SK-N-SH treated with all-trans-retinoic acid at 6 μM for 48 hours (cell line): ENCODE results near the gene EFEMP1.

Experiments used
- CSRNP3 ChIP-seq: fragments of 250-450 bp; sonication (Bioruptor Pico); IDR thresholded peaks from 2 replicates; pipeline ENCODE4 v1.5.1; 2021; ENCODE audit warnings: mild to moderate bottlenecking, moderate library complexity
- ESRRG ChIP-seq: fragments of 250-450 bp; sonication (Bioruptor Pico); IDR thresholded peaks from 2 replicates; pipeline ENCODE4 v1.6.1; 2021; ENCODE audit warnings: mild to moderate bottlenecking
- GLIS3 ChIP-seq: fragments of 250-450 bp; sonication (Bioruptor Pico); IDR thresholded peaks from 2 replicates; pipeline ENCODE4 v1.5.0; 2020; ENCODE audit warnings: mild to moderate bottlenecking, moderate library complexity
- ISL1 ChIP-seq: fragments of 250-450 bp; sonication (Bioruptor Pico); IDR thresholded peaks from 2 replicates; pipeline ENCODE4 v2.1.2; 2022; ENCODE audit warnings: mild to moderate bottlenecking, moderate library complexity
- OSR1 ChIP-seq: fragments of 250-450 bp; sonication (Bioruptor Pico); IDR thresholded peaks from 2 replicates; pipeline ENCODE4 v1.8.0; 2022; ENCODE audit warnings: moderate library complexity, mild to moderate bottlenecking, inconsistent platforms
- PPARA ChIP-seq: fragments of 250-450 bp; sonication (Bioruptor Pico); IDR thresholded peaks from 2 replicates; pipeline ENCODE4 v1.5.0; 2020; ENCODE audit warnings: mild to moderate bottlenecking, borderline replicate concordance
- RARB ChIP-seq: fragments of 250-450 bp; sonication (Bioruptor Pico); IDR thresholded peaks from 2 replicates; pipeline ENCODE4 v1.8.0; 2021; ENCODE audit warnings: mild to moderate bottlenecking, moderate library complexity
- ZFP3 ChIP-seq: fragments of 250-450 bp; sonication (Bioruptor Pico); IDR thresholded peaks from 2 replicates; pipeline ENCODE4 v1.5.0; 2020; ENCODE audit warnings: mild to moderate bottlenecking, moderate library complexity
- ZFP30 ChIP-seq: fragments of 450-650 bp; formaldehyde crosslinking; IDR thresholded peaks from 2 replicates; pipeline ENCODE4 v1.5.0; 2022; ENCODE audit warnings: mild to moderate bottlenecking, moderate library complexity
- ZNF565 ChIP-seq: fragments of 450-650 bp; formaldehyde crosslinking; conservative IDR thresholded peaks from 2 replicates; pipeline ENCODE4 v1.5.0; 2020; ENCODE audit warnings: low read depth, mild to moderate bottlenecking, moderate library complexity
- ZNF70 ChIP-seq: fragments of 450-650 bp; formaldehyde crosslinking; IDR thresholded peaks from 2 replicates; pipeline ENCODE4 v1.5.0; 2020; ENCODE audit warnings: mild to moderate bottlenecking, moderate library complexity
- ZNF8 ChIP-seq: fragments of 450-650 bp; formaldehyde crosslinking; IDR thresholded peaks from 2 replicates; pipeline ENCODE4 v1.5.0; 2020; ENCODE audit warnings: mild to moderate bottlenecking, moderate library complexity
- TF ChIP-seq, protein P1 (sequence below): fragments of 250-450 bp; sonication (Bioruptor Pico); IDR thresholded peaks from 2 replicates; pipeline ENCODE4 v1.8.0; 2020; ENCODE audit warnings: mild to moderate bottlenecking, moderate library complexity, borderline replicate concordance

DNA sequence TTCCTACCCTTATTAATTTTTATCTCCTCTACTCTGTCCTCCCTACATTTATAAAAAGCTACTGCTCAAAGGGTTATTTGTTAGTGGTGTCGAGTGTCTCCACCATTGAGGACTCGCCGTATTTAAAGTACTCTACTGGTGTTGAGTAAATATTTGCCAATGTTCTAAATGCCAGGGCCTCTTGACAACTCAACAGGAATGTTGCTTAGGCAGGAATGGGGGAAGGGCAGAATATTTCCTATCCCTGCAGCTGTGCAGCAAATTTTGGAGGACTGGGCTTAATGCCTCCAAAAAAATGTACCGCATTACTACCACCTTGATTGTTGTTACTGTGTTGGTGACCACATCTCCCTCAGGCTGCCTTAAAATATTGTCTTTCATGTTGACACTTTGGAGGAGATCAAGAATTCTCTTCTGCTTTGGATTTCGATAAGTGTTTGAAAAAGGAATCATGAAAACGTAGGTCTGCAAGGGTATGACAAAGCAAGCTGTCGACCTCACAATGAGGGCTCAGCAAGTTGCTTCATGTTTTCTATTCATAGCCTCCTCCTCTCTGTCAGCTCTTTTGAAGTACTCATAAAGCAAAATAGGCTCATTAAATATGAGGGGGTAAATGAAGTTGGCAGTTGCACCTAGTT is 84.3 kb downstream of the EFEMP1 start:
- TF ChIP-seq ZFP30 (CRISPR knock-in tag) = no peak
- no peak for TF ChIP-seq ZFP3
- no peak for TF ChIP-seq ZNF8
- TF ChIP-seq ISL1 = no peak
- TF ChIP-seq ZNF565 (CRISPR knock-in tag) = no peak
- no peak for TF ChIP-seq RARB (CRISPR knock-in tag)
- no peak for TF ChIP-seq ZNF70 (CRISPR knock-in tag)
- TF ChIP-seq OSR1 (CRISPR knock-in tag) = no peak
- TF ChIP-seq, protein P1, sequence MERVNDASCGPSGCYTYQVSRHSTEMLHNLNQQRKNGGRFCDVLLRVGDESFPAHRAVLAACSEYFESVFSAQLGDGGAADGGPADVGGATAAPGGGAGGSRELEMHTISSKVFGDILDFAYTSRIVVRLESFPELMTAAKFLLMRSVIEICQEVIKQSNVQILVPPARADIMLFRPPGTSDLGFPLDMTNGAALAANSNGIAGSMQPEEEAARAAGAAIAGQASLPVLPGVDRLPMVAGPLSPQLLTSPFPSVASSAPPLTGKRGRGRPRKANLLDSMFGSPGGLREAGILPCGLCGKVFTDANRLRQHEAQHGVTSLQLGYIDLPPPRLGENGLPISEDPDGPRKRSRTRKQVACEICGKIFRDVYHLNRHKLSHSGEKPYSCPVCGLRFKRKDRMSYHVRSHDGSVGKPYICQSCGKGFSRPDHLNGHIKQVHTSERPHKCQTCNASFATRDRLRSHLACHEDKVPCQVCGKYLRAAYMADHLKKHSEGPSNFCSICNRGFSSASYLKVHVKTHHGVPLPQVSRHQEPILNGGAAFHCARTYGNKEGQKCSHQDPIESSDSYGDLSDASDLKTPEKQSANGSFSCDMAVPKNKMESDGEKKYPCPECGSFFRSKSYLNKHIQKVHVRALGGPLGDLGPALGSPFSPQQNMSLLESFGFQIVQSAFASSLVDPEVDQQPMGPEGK = no peak
- no peak for TF ChIP-seq GLIS3
- TF ChIP-seq ESRRG (CRISPR knock-in tag) = no peak
- TF ChIP-seq PPARA (CRISPR knock-in tag) = no peak
- no peak for TF ChIP-seq CSRNP3
